Skeletal muscle cell (primary cell): ENCODE results near the gene CFL2.
"Not testable (repeated sequence)": the region's sequence is repeated elsewhere in the genome, so short reads cannot be mapped to it uniquely, and the experiment has no call there.

Experiments used
- DNase-seq: peaks from one replicate; pipeline ENCODE4 v3.0.0-alpha.2; 2010; ENCODE audit warnings: low read depth
- H3K4me3 ChIP-seq: 2 replicates; pipeline ENCODE4 v1.5.1; 2011; ENCODE audit warnings: low read depth, mild to moderate bottlenecking, control low read depth, low read length, moderate library complexity

The CFL2 gene

DNA sequence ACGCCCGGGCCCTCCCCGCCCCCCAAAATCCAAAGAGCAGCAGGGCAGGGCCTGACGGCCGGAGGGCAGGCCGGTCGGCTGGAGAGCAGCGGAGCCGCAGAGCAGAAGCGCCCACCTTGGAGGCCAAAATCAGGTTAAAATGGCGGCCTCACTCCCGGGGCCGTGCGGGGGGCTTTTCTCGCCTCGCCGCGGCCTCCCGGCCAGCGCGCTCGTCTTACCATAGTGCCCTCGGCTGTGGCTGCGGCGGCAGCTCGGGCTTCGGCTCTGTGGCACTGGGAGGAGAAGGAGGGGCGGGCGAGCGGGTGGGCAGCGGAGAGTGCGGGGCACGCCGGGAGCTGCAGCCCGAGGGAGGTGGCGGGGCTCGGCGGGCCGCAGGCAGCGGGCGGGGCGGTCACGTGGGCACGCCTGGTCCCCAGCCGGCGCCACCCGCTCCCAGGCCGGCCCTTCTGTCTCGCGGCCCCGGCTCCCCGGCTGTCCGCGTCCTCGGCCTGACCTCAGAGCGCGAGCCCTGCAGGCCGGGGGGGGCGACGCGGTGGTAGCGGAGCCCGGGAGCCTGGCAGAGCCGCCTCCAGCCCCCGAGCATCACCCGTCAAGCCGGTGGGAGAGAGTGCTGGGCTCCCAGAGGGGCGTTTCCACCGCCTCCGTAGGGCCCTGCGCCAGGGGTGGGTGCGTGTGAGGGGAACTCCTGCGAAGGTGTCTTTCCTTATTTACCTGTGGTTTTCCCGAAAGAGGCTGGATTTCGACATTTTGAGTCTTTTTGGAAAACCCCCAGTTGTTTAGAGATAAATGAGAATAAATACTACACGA, at the start of gene CFL2:
CFL2 (minus strand) TSS at position 274 of the 807 bp plus-strand sequence; CDS start at position 221, 53 bp downstream.
- H3K4me3 ChIP-seq = peak within 1 kb of the TSS; percentile 79
- DNase-seq = no peak

DNA sequence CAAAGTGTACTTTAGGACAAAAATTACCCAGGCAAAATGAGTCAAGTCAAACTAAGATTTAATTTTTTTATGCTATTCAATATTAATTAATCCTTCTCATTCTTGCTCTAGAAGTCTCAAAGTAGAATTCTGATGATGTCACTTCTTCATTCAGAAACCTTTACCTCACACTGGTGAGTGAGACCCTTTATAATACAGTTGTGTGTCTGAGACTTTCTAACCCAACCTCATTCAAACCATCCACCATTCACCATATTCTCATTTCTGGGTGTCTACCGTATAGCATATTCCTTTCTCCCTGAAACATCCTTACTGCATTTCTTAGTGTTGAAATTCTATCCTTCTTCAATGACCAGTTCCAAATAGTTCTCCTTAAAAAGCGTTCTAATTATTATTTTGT, 40.8 kb upstream of the CFL2 start:
- no peak overlapping the region for H3K4me3 ChIP-seq
- no peak for DNase-seq

DNA sequence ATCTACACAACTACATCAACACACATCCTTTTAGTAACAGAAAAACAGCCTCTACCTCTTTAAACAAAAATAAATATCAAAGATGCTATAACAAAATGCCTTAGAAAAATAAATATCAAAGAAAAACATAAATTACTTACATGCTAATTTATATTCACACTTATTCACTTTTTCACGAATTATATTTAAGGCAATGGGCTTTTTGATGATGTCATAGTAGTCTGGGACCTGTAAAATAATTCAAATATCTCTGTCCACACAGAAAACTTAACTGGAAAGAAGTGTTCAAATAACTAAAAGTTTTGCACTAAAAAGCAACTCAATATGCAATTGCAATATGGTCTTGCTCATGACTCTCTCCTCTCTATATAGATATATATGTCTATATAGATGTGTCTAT, 40.3 kb upstream of the CFL2 start:
- DNase-seq = no peak
- H3K4me3 ChIP-seq = no peak overlapping the region

DNA sequence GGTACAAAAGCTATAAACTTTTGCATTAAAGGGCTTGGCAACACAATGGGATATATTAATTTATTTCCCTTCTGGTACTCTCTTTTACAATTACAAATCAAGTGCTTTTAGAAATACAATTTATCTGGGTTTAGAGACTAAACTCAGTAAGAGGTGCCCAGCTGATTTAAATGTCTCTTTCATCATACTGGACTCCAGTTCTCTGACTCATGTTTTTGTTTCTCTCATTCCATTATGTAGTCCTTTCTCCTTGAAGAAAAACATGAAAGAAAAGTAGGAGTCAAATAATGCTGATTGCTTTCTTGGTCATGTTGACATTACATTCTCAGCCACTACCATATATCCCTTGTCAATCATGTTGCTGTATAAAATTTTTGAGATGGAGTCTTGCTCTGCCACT, 36.3 kb upstream of the CFL2 start:
- DNase-seq = peak; percentile 31
- H3K4me3 ChIP-seq = no peak overlapping the region

DNA sequence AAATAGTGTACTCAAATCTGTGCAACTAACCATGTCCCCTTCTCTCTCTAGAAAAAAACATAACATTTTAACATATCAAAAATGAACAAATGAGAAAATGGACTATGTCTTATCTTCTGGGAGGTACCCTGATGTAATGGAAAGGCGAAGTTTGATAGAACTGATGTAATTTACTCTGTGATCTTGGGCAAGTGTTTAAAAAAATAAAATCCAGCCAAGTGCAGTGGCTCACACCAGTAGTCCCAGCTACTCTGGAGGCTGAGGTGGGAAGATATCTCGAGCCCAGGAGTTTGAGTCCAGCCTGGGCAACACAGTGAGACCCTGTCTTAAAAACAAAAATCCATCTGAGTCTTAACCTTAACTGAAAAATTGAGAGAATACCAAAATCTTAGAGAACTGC, 35.8 kb upstream of the CFL2 start:
- DNase-seq = no peak
- H3K4me3 ChIP-seq = no peak overlapping the region

DNA sequence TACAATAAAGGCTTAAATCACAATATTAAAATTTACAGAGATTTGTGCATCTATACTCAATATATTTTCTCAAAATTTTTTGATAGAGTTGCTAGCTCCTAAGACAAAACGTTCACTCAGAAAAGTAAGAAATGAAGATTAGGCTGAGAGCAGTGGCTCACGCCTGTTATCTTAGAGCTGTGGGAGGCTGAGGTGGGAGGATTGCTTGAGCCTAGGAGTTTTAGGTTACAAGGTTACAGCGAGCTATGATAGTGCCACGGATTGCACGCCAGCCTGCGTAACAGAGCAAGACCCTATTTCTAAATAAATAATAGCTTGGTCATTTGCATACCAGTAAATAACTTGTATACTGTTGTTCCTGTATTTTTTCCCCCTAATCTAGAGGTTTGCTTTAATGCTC, 35.0 kb upstream of the CFL2 start:
- no peak for DNase-seq
- H3K4me3 ChIP-seq = no peak overlapping the region

DNA sequence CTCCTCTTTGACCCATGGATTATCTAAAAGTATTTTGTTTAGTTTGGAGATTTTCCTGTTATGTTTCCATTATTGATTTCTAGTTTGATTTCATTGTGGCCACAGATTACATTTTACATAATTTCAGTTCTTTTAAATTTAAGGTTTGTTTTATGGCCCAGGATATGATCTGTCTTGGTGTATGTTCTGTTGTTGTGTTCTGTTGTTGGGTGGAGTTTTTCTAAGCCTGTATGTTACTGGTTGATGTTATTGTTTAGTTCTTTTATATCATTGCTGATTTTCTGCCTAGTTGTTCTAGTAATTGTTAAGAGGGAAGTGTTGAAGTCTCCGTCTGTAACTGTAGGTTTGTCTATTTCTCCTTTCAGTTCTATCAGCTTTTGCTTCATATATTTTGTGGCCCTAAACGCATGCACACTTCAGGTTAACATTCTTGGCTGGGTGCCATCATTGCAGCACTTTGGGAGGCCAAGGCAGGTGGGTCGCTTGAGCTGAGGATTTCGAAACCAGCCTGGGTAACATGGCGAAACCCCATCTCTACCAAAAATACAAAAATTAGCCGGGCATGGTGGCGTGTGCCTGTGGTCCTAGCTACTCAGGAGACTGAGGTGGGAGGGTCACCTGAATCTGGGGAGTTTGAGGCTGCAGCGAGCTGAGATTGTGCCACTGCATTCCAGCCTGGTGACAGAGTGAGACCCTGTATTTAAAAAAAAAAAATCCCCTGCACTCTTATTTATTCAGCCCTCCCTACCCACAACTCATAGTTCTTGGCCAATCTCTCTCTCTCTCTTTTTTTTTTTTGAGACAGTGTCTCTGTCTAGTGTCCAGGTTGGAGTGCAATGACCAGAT, 28.1 kb upstream of the CFL2 start:
- H3K4me3 ChIP-seq = no peak overlapping the region
- no peak for DNase-seq

DNA sequence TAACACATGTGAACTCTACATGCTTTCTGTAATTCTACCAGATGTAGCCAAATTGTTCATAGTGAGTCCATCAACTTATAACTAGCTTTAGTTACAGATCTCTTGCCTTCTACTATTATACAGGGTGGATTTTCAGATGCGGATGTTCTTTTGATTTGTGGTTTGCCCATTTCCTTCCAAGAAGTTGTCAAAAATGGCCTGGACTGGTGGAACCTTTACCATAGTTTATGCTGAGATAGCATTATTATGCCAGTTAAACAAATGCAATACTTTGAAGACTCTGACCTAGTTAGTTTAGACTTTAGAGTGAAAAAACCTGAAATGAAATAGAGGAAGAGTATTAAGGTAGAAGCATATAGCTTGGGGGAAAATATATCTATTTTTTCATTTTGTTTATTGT, 27.4 kb upstream of the CFL2 start:
- no peak for DNase-seq
- no peak overlapping the region for H3K4me3 ChIP-seq

DNA sequence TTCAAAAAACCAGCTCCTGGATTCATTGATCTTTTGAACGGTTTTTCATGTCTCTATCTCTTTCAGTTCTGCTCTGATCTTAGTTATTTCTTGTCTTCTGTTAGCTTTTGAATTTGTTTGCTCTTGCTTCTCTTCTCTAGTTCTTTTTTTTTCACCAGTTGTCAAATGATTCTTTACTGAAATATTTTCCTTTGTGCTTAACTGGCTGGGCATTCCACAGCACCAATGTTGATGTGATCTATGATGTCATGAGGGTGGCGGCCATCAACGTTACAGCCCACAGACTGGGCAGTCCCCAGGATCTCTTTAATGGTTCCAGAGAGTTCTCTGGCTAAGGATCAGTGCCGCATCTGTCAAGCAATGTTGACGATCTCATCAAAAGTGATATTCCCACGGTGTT, 25.7 kb upstream of the CFL2 start:
- DNase-seq, H3K4me3 ChIP-seq: not testable (repeated sequence)

DNA sequence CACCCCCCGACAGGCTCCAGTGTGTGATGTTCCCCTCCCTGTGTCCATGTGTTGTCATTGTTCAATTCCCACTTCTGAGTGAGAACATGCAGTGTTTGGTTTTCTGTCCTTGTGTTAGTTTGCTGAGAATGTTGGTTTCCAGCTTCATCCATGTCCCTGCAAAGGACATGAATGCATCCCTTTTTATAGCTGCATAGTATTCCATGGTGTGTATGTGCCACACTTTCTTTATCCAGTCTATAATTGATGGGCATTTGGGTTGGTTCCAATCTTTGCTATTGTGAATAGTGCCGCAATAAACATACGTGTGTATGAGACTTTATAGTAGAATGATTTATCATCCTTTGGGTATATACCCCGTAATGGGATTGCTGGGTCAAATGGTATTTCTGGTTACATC, 22.7 kb upstream of the CFL2 start:
- not testable (repeated sequence) for DNase-seq

DNA sequence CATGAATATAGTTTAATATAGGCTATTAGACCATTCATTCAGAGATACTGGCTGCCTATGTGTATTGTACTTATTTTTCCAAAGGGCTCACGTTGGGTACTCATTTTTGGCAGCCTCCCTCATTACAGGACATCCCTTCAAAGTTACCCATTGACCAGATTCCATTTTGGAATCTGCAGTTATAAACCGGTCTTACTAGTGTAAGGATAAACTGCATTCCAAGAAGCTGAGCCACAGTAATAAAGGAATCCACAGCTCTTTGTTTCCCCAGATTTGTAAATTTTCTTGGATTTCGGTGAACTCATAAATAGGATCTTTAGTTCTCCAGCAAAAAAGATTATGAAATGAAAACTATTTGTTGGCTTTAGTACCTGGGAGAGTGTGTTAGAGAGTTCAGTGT, 18.9 kb upstream of the CFL2 start:
- DNase-seq = no peak

More for the DNA sequence above, 22.7 kb upstream of the CFL2 start:
- not testable (repeated sequence) for H3K4me3 ChIP-seq

DNA sequence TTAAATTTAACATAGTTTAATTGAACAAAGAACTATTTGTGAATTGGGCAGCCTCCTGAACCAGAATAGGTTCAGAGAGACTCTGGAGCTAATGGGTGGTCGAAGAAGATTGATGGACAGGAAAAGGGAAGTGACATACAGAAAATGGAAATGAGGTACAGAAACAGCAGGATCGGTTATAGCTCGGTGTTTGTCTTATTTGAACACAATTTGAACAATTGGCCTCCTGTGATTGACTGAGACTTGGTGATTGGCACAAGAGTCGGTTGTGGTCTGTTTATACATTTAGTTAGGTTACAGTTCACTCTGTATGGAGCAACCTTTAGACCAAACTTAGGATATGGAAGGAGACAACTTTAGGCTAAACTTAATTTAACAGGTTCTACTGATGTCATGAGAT, 18.4 kb upstream of the CFL2 start:
- H3K4me3 ChIP-seq = no peak overlapping the region
- DNase-seq = no peak

More for the DNA sequence above, 18.9 kb upstream of the CFL2 start:
- H3K4me3 ChIP-seq = no peak overlapping the region

DNA sequence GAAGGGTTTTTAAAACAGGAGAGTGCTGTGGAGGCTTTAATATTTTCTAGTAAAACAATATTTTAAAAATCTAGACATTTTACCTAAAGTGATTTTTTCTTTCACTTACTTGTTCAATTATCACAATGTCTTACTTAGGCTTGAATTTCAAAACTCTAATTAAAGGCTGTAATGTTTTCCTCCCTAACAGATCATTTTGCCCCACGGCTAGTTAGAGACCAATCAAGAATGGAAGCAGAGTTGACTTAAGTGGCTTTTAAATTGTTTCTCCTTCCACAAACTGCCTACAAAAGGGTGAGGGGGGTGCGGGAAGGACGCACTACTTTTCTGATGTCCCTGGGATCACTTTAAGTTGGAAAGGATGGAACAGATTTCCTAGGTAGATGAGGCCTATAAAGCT, 9.5 kb upstream of the CFL2 start:
- no peak overlapping the region for H3K4me3 ChIP-seq
- no peak for DNase-seq

DNA sequence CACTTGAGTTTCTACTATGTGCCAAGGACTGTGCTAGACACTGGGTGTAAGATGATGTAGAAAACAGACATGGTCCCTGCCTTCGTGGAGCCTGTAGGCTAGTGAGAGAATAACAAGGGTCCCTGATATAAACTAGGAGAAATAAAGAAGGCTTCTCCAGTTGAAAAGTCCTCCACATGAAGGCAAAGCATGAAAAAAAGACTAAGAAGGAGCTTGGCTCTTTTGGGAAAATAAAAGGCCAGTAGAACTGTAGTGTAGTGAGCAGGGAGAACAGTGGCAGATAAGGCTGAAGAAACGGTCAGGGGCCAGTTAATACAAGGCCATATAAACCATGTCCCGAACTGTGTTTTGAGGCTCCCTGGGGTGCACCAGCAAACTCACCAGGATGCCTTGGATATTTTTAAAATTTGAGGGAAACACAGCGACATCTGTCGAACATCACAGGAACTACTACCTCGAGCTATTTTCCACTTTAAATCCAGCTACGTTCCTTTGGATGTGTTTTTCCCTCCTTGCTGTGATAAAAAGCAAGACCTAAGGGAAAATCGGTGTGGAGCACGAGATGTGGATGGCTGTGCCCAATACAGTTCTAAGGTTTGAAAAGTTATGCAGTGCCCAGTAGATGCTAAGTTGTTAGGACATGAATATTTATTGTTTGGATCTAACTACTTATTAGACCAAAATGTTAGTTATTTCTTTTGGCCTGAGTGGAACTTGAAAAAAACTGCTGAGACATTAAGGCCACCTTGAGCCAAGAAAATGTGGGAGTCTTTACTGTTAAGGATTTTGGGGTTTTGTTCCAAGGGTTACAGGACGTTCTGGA, 8.5 kb upstream of the CFL2 start:
- H3K4me3 ChIP-seq = no peak overlapping the region
- no peak for DNase-seq

DNA sequence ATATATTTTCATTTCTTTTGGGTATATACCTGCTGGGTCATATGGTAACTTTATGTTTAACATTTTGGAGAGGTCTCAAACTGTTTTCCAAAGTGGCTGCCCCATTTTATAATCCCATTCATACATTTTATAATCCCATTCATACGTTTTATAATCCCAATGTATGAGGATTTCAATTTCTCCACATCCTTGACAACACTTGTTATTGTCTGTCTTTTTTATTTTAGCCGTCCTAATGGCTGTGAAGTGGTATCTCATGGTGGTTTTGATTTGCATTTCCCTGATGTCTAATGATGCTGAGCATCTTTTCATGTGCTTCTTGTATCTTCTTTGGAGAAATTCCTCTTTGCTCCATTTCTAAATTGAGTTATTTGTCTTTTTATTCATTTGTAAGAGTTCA, 6.7 kb upstream of the CFL2 start:
- no peak overlapping the region for H3K4me3 ChIP-seq
- no peak for DNase-seq

DNA sequence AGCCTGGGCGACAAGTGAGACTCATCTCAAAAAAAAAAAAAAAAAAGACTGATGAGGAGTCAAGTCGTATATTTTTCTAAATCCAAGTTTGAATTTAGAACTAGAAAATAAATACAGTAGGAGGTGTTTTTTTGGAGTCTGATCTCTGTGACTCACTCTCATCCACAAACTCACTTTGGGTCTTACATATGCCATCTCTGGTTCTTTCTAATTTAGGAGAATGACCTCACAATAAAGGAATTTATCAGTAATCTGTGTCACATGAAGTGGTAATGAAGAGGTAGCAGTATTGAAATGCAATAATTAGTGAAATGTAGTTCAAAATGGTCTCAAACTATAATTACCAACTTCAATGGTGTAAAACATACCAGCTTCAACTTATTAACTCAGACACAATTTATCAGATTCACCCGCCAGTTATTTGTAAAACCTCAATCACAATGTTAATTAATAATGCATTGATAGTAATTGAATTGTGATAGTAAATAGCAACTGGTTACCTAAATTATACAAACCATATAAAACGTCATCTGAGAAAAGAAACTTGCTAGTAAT, 4.4 kb upstream of the CFL2 start:
- no peak overlapping the region for H3K4me3 ChIP-seq
- DNase-seq = no peak

DNA sequence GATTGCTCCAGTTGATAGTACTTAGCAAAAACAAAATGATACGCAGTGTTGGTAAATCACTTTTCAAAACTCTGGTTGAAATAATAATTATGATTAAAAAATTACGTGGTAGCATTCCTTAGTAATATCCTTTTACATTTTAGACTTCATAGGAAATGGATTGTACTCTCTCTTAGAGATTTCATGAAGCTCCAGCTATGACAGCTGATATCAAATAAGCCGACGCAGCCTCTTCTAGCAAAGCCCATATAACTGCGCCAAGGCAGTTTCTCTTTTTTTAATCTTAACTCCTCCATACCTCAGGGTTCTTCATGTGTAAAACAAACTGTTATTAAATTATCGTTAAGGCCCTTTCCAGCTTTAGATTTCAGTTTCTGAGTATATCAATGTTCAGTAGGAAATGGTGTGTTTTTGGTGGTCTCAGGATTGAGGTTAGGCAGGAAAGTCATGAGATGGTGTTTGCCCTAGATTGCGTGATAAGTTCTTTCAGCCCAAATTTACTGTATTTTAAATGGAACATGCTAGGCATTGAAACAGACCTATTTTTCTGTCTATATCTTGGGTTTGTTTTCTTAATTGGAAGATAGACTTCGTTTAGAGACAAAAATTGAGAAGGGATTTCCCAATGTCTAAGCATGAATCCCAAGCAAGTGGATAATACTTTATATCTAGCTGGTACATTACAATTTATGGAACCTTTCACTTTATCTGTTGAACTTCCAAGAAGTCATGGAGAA, 902 bp upstream of the CFL2 start:
- DNase-seq = no peak
- peak overlapping the region; percentile 79 for H3K4me3 ChIP-seq

DNA sequence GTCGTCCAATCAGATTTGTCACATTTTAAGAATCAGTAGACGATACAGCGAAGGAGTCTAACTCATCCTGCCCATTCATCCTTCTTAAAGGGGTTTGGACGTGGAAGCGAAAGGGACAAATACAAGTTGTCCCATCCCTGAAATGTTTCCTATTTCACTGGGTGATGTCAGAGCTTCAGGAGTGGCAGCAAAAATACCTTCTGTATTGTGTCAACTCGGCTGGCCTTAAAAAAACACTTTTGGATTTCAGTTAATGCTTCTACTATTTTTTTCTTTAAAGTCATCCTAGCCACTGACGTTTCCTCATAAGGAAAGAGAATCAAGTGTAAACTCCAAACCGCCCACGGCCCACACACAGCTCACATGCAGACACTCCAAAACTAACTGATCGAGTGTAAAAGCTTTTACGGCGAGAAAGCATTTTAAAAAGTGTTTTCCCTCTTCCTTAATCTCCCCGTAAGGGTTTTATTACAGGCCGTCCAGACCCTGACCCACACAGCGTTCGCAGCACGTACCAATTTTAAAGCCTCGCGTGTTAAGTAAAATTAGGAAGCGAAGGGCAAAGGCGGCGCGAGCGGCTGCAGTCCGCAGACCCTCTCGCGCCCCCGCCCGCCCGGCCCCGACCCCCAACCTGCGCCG, 593 bp downstream of the CFL2 start:
- DNase-seq = peak; percentile 62

More for the DNA sequence above, 593 bp downstream of the CFL2 start:
- H3K4me3 ChIP-seq = peak overlapping the region; percentile 79
